Measurements from ENCODE around the gene RAD54L. TPM values are rescaled to one million over a fixed set of nuclear protein-coding genes. Genes with fewer than 3 reads are reported as not detected.

RAD54L gene
- total and polyA plus RNA-seq, 2 of the 4 experiments (the other 2 are of a cell fraction), result 4.8 to 10.6 TPM

- POLR2A ChIA-PET (ENCODE audit: unreplicated experiment), result interaction anchor here (0.9 kb wide), 1 partner anchor 55 kb away, joined by 4 read pairs; the partner anchor contains the start of gene RAD54L
- H3K4me2 ChIP-seq (ENCODE audit: low read depth, low read length), result peak overlapping the region; percentile 83
- WGBS, 2 experiments (ENCODE audit: extremely low coverage in 2 of 2, insufficient read length in 1 of 2), result 0% methylated on average over 45 of the region's 79 CpGs; no CpG with 5 or more reads in 1 of the 2 experiments
- H4K8ac ChIP-seq (ENCODE audit: low read depth in 2 of 2, low read length in 2 of 2), result peak overlapping the region; percentile 64 to 93
- H3K18ac ChIP-seq (ENCODE audit: low read depth, low read length), result peak overlapping the region; percentile 70
- TF ChIP-seq CTCF (conservative IDR thresholded peaks at IDR 0.05; ENCODE audit: low read depth, low read length) (0 out of 2 replicates have a peak, but pooled peaks have one; percentile 25), MAZ (IDR thresholded peaks at IDR 0.05; ENCODE audit: borderline replicate concordance, low read depth, low read length) (0 out of 2 replicates have a peak, but pooled peaks have one; percentile 33), RAD21 (IDR thresholded peaks at IDR 0.05; ENCODE audit: low read length) (no peak)
- peaks cover 6% of the 10 kb centered on the region for H3K36me3 ChIP-seq (ENCODE audit: control insufficient read depth, insufficient read depth, low read length)
- no peaks in the 10 kb centered on the region for H3K27me3 ChIP-seq (ENCODE audit: control insufficient read depth, insufficient read depth, low read length)
- CTCF ChIA-PET, result no interaction called here
- H3K79me1 ChIP-seq (ENCODE audit: low read depth in 1 of 2, low read length in 2 of 2), result peaks cover 10 to 40% of the 10 kb centered on the region in 2 experiments
- no peaks in the 10 kb centered on the region for H3K9me3 ChIP-seq (ENCODE audit: control insufficient read depth, insufficient read depth, low read length)
- peak overlapping the region; percentile 91 for H4K91ac ChIP-seq (ENCODE audit: insufficient read depth, low read depth, low read length)
- peak overlapping the region; percentile 94 for H2BK5ac ChIP-seq (ENCODE audit: low read depth, low read length, poor library complexity, severe bottlenecking)
- ATAC-seq (ENCODE audit: low read depth) (peak; percentile 18), DNase-seq (peak; percentile 52)
- H3K4ac ChIP-seq (ENCODE audit: low read depth, low read length), result peak overlapping the region; percentile 86
- H2AFZ ChIP-seq (replicated peaks; ENCODE audit: low read length, poor library complexity), result peak overlapping the region; percentile 84
- intact Hi-C loops (cut with micrococcal nuclease) (loop anchor here (1.0 kb wide), 1 partner anchor 46 kb away; no protein-coding TSS in a partner anchor), dilution Hi-C loops (cut with HindIII; ENCODE audit: low sequenced_read_pairs, unreplicated experiment) (no loop called here), in situ Hi-C loops (cut with MboI; ENCODE audit: low sequenced_read_pairs) (no loop called here)
- H3K14ac ChIP-seq (replicated peaks; ENCODE audit: low read depth, low read length), result peak overlapping the region; percentile 96
- H2BK15ac ChIP-seq (ENCODE audit: low read depth, low read length), result no peak overlapping the region
- no TSS peak for BruUV-seq (replicated peaks)
- H3K9ac ChIP-seq (ENCODE audit: low read depth, low read length), result peak overlapping the region; percentile 100
- H2AK9ac ChIP-seq (replicated peaks; ENCODE audit: low read depth, low read length, poor library complexity), result peak overlapping the region; percentile 97
- H3K4me1 ChIP-seq (ENCODE audit: control insufficient read depth, insufficient read depth, low read length), result peaks cover 5% of the 10 kb centered on the region
- peak overlapping the region; percentile 79 for H3K56ac ChIP-seq (ENCODE audit: extremely low read depth, insufficient read depth, low read length)
- H3K9me1 ChIP-seq (ENCODE audit: insufficient read depth, low read length), result peaks cover 15% of the 10 kb centered on the region
- H3K27ac ChIP-seq (ENCODE audit: insufficient read depth, low read length), result peak overlapping the region; percentile 100
- H2AK5ac ChIP-seq (ENCODE audit: low read depth, low read length), result peak overlapping the region; percentile 93
- peak overlapping the region; percentile 35; the same call in 1 of the 2 replicates for H2BK120ac ChIP-seq (ENCODE audit: low read depth, low read length)
- no peak overlapping the region for H2BK20ac ChIP-seq (ENCODE audit: low read depth, low read length)
- H4K20me1 ChIP-seq (ENCODE audit: insufficient read depth, low read length), result peaks cover 26% of the 10 kb centered on the region
- H3K23ac ChIP-seq (ENCODE audit: low read depth, low read length), result peak overlapping the region; percentile 93
- peak overlapping the region; percentile 90 for H4K5ac ChIP-seq (ENCODE audit: low read depth, low read length)
- peak overlapping the region; percentile 97 for H3K4me3 ChIP-seq (ENCODE audit: insufficient read depth, low read depth, low read length)
Measured at GRCh38 chr1:46301808-46302640, 54.5 kb downstream of the RAD54L start.
